Peyer's patch (tissue), 4 donors: ENCODE results near the gene FA2H.

Experiments
- POLR2A ChIP-seq, 2 donors: fragments of 450-650 bp; IDR thresholded peaks; one replicate each; pipeline ENCODE4 v1.5.1; 2017; ENCODE audit warnings: antibody characterized with exemption in 2 of 2, mild to moderate bottlenecking in 2 of 2, moderate library complexity in 2 of 2
- TF ChIP-seq, protein P1 (sequence below), 6 experiments: fragments of 450-650 bp in 4 of 6; fragments of 200-600 bp in 2 of 6; sonication (generic) in 1 of 6; IDR thresholded peaks; one replicate each; pipeline ENCODE4 v1.5.1; 2017 to 2019; ENCODE audit warnings: antibody characterized with exemption in 6 of 6, mild to moderate bottlenecking in 3 of 6, moderate library complexity in 1 of 6

DNA sequence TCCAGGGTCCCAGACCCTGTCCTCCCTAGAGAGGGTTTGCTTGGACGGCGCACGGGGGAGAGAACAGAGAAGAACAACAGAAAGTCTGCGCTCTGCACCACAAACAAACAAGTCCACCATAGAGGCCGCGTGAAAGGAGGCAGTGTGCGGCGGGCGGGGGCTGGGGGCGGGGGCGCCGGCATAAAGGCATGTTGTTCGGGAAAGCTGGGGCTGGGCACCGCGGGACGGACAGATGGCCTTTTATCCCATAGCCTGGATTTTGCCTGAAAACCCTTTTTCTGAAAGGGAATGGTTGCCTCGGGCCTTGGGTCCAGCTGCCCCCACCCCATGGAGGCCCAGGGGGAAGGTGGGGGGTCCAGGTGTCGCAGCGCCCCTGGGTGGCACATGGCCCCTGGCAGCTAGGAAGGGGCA lies 26.0 kb downstream of the FA2H start:
- TF ChIP-seq, protein P1, sequence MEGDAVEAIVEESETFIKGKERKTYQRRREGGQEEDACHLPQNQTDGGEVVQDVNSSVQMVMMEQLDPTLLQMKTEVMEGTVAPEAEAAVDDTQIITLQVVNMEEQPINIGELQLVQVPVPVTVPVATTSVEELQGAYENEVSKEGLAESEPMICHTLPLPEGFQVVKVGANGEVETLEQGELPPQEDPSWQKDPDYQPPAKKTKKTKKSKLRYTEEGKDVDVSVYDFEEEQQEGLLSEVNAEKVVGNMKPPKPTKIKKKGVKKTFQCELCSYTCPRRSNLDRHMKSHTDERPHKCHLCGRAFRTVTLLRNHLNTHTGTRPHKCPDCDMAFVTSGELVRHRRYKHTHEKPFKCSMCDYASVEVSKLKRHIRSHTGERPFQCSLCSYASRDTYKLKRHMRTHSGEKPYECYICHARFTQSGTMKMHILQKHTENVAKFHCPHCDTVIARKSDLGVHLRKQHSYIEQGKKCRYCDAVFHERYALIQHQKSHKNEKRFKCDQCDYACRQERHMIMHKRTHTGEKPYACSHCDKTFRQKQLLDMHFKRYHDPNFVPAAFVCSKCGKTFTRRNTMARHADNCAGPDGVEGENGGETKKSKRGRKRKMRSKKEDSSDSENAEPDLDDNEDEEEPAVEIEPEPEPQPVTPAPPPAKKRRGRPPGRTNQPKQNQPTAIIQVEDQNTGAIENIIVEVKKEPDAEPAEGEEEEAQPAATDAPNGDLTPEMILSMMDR (IDR thresholded peaks at IDR 0.05): no peak
- no peak for TF ChIP-seq POLR2A (IDR thresholded peaks at IDR 0.05)
